Adipocyte (in vitro differentiated cells): Measurements from ENCODE around the gene POTEG.
"Not testable (repeated sequence)": the region's sequence is repeated elsewhere in the genome, so short reads cannot be mapped to it uniquely, and the experiment has no call there.

ENCODE experiments used
- DNase-seq: peaks from one replicate; pipeline ENCODE4 v3.0.0-alpha.2; 2015; ENCODE audit warnings: low read depth
- H3K27me3 ChIP-seq: replicated peaks from 2 replicates; pipeline ENCODE4 v1.7.0; 2013; ENCODE audit warnings: mild to moderate bottlenecking, low read length, moderate library complexity; ENCODE audit not compliant: control insufficient read depth, insufficient read depth
- H3K36me3 ChIP-seq: 2 replicates; pipeline ENCODE4 v1.7.0; 2013; ENCODE audit warnings: low read length, mild to moderate bottlenecking, moderate library complexity; ENCODE audit not compliant: control insufficient read depth, insufficient read depth, severe bottlenecking
- H3K4me1 ChIP-seq: 2 replicates; pipeline ENCODE4 v1.7.0; 2013; ENCODE audit warnings: mild to moderate bottlenecking, low read length, moderate library complexity; ENCODE audit not compliant: control insufficient read depth, insufficient read depth
- H3K4me3 ChIP-seq: 2 replicates; pipeline ENCODE4 v1.7.0; 2013; ENCODE audit warnings: mild to moderate bottlenecking, low read length, moderate library complexity
- H3K9ac ChIP-seq: 2 replicates; pipeline ENCODE4 v1.7.0; 2013; ENCODE audit warnings: mild to moderate bottlenecking, low read length, moderate library complexity
- H3K9me3 ChIP-seq: 2 replicates; pipeline ENCODE4 v1.7.0; 2013; ENCODE audit warnings: mild to moderate bottlenecking, low read length, moderate library complexity; ENCODE audit not compliant: control insufficient read depth

POTEG gene

GRCh38 chr14:19408519-19408918 lies 25.6 kb downstream of the POTEG start:
- not testable (repeated sequence) for H3K9ac ChIP-seq, H3K27me3 ChIP-seq, H3K4me3 ChIP-seq, H3K36me3 ChIP-seq, H3K9me3 ChIP-seq, DNase-seq, H3K4me1 ChIP-seq

GRCh38 chr14:19402097-19402496 lies 32.0 kb downstream of the POTEG start:
- H3K9me3 ChIP-seq = not testable (repeated sequence)

GRCh38 chr14:19394727-19395126 lies 39.4 kb downstream of the POTEG start:
- H3K4me1 ChIP-seq, H3K36me3 ChIP-seq, H3K9ac ChIP-seq, H3K4me3 ChIP-seq, H3K9me3 ChIP-seq, H3K27me3 ChIP-seq, DNase-seq: not testable (repeated sequence)

More at GRCh38 chr14:19402097-19402496, 32.0 kb downstream of the POTEG start:
- not testable (repeated sequence) for H3K4me3 ChIP-seq, H3K9ac ChIP-seq, H3K27me3 ChIP-seq, H3K4me1 ChIP-seq, DNase-seq, H3K36me3 ChIP-seq

GRCh38 chr14:19390230-19390629 lies 43.9 kb downstream of the POTEG start:
- not testable (repeated sequence) for H3K27me3 ChIP-seq, H3K4me1 ChIP-seq, H3K36me3 ChIP-seq, H3K9me3 ChIP-seq, H3K9ac ChIP-seq, H3K4me3 ChIP-seq, DNase-seq

- not testable (repeated sequence) for H3K9ac ChIP-seq, H3K36me3 ChIP-seq, DNase-seq, H3K27me3 ChIP-seq, H3K9me3 ChIP-seq, H3K4me3 ChIP-seq, H3K4me1 ChIP-seq
Observed at GRCh38 chr14:19388741-19389140, 45.4 kb downstream of the POTEG start.

GRCh38 chr14:19386996-19387395 lies 47.1 kb downstream of the POTEG start:
- not testable (repeated sequence) for H3K4me3 ChIP-seq, H3K27me3 ChIP-seq, H3K9me3 ChIP-seq, H3K9ac ChIP-seq, H3K4me1 ChIP-seq, H3K36me3 ChIP-seq, DNase-seq

GRCh38 chr14:19386309-19386708 lies 47.8 kb downstream of the POTEG start:
- H3K4me3 ChIP-seq, H3K9me3 ChIP-seq: not testable (repeated sequence)

GRCh38 chr14:19384088-19384781 lies 49.9 kb downstream of the POTEG start:
- not testable (repeated sequence) for H3K36me3 ChIP-seq, H3K9ac ChIP-seq, H3K4me3 ChIP-seq, H3K4me1 ChIP-seq, H3K27me3 ChIP-seq, DNase-seq, H3K9me3 ChIP-seq

More at GRCh38 chr14:19386309-19386708, 47.8 kb downstream of the POTEG start:
- H3K9ac ChIP-seq, DNase-seq, H3K36me3 ChIP-seq, H3K27me3 ChIP-seq, H3K4me1 ChIP-seq: not testable (repeated sequence)

- H3K4me1 ChIP-seq, H3K27me3 ChIP-seq, H3K36me3 ChIP-seq, H3K9ac ChIP-seq, H3K9me3 ChIP-seq, H3K4me3 ChIP-seq, DNase-seq: not testable (repeated sequence)
Observed at GRCh38 chr14:19383008-19383584, 51.0 kb downstream of the POTEG start.

- H3K9ac ChIP-seq, H3K36me3 ChIP-seq, H3K4me1 ChIP-seq, H3K4me3 ChIP-seq, DNase-seq, H3K9me3 ChIP-seq, H3K27me3 ChIP-seq: not testable (repeated sequence)
Observed at GRCh38 chr14:19380137-19380536, 54.0 kb downstream of the POTEG start.

- H3K4me3 ChIP-seq, H3K36me3 ChIP-seq, DNase-seq, H3K9ac ChIP-seq, H3K27me3 ChIP-seq, H3K4me1 ChIP-seq, H3K9me3 ChIP-seq: not testable (repeated sequence)
Observed at GRCh38 chr14:19374451-19374903, 59.7 kb downstream of the POTEG start.
